ENCODE results near the gene EXOC4.
"Not testable (repeated sequence)": the region's sequence is repeated elsewhere in the genome, so short reads cannot be mapped to it uniquely, and the experiment has no call there.

Gene EXOC4

DNA sequence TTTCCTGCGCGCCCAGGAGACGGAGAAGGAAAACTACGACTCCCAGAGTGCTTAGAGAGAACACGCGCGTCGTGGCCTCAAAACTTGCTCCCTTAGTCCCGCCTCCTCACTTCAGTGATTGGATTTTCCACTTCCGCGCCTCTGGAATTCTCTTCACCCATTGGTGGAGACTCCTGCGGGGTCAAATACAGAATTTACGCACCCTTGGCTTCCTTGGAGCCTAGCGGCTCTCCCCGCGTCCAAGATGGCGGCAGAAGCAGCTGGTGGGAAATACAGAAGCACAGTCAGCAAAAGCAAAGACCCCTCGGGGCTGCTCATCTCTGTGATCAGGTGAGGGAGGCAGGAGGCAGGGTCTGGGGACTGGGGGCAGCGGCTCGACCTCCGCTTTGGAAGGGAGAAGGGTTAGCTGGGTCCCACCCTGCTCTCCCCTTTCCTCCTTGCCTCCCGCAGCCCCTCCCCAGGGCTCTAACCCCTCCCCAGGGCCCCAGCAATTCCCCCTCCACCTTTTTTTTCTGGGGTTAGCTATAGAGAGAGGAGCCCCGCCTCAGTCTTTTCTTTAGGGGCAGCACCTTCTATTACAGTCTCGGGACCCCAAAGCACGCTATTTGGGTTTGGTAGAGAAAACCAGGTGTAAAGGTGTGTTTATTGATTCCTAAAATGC lies at the start of gene EXOC4:
Gene EXOC4, plus strand, starts transcription at position 221 of the 661 bp plus-strand sequence.
- peak; percentile 83 for DNase-seq (ENCODE audit: low read depth)

DNA sequence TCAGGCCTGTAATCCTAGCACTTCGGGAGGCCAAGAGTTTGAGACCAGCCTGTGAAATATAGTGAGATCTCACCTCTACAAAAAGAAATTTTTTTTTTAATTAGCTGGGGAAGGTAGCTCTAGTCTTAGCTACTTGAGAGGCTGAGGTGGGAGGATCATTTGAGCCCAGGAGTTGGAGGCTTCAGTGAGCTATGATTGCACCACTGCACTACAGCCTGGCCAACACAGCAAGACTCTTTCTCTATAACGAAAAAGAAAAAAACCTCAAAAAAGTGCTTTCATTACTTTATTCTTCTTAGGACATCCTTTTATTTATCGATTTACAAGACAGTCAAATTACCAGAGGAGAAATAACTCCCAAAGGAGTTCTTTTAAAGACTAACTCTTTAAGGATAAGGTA lies 49.4 kb upstream of the EXOC4 start:
- DNase-seq (ENCODE audit: low read depth) = no peak

DNA sequence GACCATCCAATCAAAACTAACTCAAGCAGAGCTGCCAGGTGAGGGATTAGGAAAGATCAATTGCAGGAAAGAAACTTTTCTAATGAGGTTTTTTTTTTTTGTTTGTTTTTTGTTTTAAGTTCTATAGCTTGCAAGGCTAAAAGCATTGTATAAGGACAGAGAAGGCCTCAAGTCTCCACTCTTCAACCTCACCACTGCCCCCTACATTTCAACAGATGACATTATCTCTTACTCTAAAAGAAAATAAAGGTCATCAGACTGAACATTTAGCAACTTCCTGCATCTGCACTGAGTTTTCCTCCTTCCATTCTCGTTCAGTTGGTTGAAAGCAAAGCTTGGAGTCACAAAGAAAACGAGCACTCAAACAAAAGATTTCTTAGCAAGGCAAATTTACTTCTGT lies 45.2 kb upstream of the EXOC4 start:
- DNase-seq (ENCODE audit: low read depth) = no peak

DNA sequence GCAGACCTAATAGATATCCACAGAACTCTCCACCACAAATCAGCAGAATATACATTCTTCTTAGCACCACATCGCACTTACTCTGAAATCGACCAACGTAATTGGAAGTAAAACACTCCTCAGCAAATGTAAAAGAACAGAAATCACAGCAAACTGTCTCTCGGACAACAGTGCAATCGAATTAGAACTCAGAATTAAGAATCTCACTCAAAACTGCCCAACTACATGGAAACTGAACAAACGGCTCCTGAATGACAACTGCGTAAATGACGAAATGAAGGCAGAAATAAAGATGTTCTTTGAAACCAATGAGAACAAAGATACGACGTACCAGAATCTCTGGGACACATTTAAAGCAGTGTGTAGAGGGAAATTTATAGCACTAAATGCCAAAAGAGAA lies 42.1 kb upstream of the EXOC4 start:
- DNase-seq (ENCODE audit: low read depth) = not testable (repeated sequence)

DNA sequence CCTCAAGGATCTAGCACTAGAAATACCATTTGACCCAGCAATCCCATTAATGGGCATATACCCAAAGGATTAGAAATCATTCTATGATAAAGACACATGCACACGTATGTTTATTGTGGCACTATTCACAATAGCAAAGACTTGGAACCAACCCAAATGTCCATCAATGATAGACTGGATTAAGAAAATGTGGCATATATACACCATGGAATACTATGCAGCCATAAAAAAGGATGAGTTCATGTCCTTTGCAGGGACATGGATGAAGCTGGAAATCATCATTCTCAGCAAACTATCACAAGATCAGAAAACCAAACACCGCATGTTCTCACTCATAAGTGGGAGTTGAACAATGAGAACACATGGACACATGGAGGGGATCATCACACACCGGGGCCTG lies 39.1 kb upstream of the EXOC4 start:
- not testable (repeated sequence) for DNase-seq (ENCODE audit: low read depth)

DNA sequence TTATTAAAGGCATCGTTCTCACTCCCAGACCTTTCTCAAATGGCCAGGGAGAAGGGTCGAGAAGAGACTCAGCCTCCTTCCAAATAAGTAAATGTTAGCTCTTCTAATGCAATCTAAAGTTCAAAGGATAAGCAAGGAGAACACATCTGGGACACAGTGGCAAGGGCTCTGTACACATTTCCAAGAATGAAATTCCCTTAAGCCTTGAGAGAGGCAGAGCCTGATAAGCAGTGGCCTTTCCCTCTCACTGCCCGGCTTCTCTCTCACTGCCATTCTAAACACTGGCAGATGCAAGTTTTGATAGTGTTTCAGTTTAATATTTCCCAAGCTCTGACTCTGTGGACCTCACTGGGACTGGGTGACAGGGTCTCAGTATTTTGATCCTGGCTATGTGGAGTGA lies 35.1 kb upstream of the EXOC4 start:
- no peak for DNase-seq (ENCODE audit: low read depth)

DNA sequence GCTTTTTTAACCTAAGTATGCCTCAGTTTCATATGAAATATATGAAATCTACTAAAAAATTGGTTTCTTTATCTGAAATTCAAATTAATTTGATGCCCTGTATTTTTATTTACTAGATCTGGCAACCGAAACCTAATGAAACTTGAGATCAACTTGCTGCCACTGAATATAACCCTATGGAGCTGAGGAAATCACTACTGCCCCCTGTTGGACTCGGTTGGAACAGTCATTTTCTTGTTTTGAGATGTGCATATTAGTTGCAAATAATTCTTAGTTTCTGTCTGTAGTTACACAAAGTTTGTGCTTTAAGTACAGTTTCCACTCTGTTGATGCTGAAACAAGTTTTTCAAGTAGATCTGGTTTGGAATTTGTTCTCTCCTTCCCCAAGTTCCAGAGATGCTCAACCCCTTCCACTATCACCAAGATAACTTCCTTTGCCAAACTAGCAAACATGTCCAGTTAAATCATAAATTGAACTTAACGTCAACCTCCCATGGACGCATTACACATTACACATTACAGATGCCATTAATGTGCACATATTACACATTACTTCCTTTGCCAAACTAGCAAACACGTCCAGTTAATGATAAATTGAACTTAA lies 22.2 kb upstream of the EXOC4 start:
- DNase-seq (ENCODE audit: low read depth) = no peak

DNA sequence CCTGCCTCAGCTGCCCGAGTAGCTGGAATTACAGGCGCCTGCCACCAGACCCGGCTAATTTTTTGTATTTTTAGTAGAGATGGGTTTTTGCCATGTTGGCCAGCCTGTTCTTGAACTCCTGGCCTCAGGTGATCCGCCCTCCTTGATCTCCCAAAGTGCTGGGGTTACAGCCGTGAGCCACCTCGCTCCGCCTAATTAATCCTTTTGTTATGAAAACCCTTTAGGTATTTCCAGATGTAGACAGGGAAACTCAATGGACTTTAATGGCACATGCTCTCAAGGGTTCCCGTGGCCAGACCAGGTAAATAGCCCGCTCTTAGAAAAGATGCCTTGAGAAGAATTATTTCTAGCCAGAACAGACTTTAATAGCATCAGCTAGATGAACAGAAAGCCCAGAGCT lies 19.7 kb upstream of the EXOC4 start:
- no peak for DNase-seq (ENCODE audit: low read depth)

DNA sequence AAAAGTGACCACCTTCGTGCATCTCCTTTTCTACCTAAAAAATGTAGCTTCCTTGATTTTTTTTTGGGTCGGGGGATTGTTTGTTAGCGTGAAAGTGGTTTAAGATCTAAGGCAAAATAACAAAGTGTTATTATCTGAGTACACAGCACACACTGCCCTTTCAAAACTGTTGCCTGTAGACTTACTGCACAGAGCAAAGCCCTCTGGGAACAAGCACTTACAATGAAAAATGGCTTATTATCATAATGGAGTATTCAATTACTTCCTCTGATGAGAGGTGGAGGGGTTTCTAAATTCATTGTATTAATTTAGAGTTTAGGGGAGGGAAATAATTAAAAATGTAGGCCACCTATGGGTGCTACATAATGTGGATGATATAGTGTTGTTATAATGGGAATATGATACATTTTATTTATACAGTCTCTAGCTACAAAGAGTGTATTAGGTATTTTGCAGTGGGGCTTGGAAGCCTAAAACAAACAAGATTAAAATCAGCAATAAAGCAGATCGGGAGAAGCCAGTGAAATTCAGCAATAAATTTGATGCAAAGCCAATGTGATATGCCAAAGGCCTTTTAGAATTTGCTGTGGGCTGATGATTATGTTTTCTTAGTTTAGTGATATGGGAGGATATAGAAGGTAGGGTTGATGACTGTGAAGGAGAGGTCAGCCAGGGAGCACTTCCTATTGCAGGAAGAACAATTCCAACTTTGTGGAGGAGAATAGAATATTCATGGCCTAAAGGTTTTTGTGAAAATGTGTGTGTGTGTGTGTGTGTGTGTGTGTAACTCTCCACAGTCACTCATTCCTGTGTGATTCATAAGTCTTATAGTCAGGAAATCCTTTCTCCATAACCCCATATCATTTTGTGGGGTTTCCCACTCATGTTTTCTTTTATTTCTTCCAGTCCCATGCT lies 17.7 kb upstream of the EXOC4 start:
- no peak for DNase-seq (ENCODE audit: low read depth)

DNA sequence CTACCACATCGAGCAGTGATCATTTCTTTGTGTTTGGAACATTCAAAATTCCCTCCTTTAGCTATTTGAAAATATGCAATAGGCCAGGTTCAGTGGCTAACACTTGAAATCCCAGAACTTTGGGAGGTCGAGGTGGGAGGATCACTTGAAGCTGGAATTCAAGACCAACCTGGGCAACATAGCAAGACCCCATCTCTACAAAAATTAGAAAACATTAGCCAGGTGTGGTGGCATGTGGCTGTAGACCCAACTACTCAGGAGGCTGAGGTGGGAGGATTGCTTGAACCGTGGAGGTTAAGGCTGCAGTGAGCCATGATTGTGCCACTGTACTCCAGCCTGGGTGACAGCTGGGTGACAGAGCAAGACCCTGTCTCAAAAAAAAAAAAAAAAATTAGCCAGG lies 15.3 kb upstream of the EXOC4 start:
- DNase-seq (ENCODE audit: low read depth) = no peak

DNA sequence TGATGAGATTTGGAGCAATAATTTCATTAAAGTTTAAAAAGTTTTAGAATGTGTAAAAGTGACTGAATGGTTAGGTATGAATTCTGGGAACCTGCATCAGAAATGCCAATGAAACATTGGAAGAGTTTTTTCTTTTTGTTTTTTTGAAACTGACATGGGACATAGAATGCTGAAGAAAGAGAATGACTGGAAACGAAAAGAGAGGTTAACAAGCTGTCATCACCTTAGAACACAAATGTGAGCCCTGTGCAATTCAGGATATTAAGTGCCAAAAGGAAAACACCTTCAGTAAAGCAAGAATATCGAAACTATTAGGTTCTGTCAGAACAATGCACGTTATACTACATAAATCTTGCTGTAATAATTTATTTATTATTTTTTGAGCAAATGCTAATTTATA lies 12.6 kb upstream of the EXOC4 start:
- no peak for DNase-seq (ENCODE audit: low read depth)

DNA sequence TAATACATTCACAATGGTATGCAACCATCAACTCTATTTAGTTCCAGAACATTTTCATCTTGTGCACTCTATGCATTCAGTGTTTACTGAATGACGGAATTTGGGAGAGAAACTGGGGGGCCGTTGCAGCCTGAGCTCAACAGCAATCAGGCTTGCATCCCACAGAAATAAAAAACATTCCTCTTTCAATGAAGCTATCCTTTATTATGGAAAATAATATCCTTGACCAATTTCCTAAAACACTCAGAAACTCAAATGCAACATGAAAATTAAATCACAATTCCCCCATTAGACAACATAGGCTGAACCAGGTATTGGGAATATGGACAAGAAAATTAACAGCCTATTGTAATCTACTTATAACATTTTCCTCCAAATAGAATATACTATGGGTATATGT lies 6.3 kb upstream of the EXOC4 start:
- DNase-seq (ENCODE audit: low read depth) = no peak

DNA sequence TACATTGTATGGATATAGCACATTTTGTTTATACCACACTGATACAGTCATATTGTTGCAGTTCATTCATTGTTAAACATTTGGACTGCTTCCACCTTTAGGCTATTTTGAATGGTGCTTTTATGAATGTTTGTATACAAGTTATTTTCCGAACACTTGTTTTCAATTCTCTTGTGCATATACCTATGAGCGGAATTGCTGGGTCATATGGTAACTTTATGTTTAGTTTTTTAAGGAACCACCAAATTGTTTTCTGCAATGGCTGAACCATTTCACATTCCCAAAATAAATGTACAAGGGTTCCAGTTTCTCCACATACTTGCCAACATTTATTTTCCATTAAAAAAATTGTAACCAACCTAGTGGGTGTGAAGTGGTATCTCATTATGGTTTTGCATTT lies 4.0 kb upstream of the EXOC4 start:
- no peak for DNase-seq (ENCODE audit: low read depth)

DNA sequence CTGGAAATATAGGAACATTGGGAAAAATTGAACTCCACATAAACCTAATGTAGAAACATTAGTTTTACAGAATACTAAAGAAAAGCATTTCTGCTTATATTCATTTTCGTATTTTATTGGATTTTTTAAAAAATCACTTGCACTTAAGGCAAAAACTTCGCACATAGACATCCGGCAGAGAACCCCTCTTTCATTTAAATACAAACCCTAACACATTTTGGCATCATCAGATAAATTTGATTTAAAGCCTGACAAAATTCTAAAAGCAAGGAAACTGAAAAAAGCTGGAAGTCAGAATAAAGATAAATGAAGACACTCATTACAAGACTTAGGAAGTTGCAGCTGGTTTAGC lies 396 bp upstream of the EXOC4 start:
- no peak for DNase-seq (ENCODE audit: low read depth)

DNA sequence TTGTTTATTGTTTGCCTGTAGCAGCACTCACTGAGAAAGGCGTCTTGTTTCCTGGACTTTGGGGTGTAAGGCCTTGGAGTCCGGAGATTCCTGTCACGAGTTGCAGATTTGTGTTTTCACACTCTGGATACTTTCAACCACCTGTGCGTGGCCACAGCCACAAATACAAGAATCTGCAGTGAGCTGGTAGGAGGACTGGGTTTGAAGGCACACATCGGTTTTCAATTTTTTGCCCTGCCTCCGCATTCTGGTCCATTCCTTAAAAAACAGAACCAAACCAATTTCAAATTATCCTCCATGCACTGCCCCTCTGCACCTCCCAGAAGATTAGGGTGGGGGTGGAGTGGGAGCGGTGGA lies 619 bp downstream of the EXOC4 start:
- no peak for DNase-seq (ENCODE audit: low read depth)

DNA sequence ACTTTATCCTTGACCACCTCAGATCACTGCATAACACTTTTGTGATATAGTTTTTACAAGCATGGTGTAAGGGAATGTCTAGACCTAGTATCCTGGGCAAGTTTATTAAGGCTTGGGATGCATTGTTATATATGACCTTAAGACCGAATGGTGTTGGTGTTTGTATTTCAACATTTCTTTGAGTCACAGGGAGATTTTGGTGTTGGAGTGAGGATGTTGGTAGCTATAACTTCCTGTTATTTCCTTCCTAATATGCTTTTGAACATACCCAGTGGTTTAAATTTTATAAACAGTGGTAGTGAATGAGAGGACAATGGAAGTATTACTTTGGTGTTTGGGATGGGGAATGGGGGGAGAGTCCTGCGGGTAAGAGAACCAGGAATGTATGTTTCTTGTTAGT lies 2.6 kb downstream of the EXOC4 start:
- no peak for DNase-seq (ENCODE audit: low read depth)

DNA sequence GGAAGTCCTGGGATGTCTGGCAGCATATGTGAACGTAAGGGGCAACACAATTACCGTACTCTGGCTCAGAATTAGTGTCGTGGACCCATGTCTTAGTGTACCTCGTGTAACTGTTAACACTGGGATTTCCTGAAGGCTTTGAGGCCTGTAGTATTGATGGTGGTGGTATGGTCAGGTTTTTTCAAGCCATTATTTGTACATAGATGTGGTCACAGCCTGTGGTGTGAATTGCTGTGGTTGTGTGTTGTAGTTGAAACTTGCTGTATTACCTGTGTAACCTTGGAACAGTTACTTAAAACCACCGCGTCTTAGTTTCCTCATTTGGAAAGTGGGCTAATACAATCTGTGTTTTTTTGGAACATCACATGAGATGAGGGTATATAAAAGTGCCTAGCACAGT lies 5.3 kb downstream of the EXOC4 start:
- DNase-seq (ENCODE audit: low read depth) = no peak

DNA sequence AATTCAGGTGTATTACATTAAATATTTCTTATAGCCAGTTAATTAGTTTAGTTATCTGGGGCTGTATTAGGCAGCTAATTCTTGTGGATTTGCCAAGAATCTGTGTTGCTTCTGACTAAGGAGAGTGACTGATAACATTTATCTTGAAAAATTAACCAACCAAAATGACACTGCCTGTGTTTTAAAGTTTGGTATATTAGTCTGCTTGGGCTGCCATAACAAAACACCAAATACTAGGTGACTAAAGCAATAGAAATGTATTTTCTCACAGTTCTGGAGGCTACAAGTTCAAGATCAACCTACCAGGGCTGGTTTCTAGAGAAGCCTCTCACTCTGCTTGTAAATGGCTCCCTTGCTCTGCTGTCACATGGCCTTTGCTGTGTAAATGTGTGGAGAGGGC lies 12.9 kb downstream of the EXOC4 start:
- DNase-seq (ENCODE audit: low read depth) = no peak

DNA sequence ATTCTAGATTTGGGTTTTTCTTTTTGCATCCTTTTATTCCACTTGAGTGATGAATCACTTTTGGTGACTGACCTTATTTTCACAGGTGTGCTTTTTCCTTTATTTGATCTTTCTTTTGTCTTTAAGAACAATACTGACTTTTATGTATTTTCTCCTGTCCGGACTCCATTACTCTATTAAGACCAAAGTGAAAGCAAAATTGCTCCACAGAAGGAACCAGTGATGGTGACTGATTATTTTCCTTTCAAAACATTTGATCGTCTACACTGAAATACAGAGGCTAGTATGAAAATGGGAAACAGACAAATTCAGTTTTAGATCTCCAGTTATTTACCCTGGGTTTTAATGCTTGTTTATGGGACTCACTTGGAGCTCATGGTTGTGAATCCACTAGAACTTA lies 15.5 kb downstream of the EXOC4 start:
- DNase-seq (ENCODE audit: low read depth) = no peak

DNA sequence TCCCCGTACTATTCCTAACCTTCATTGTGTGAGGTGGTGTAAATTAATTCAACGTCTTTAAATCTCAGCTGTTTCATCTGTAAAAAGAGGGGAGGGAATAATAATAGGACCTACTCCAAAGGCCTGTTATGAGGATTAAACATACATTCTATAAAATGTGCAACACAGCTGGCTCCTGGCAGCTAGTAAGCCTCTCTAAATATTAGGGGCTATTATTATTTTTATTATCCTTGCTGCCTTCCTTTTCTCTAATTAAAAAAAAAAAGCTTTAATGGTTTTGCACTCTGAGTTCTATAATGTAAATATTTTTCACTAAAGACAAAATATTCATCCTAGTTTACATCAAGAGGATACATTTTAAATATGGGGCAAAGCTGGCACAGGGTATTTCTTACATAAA lies 19.5 kb downstream of the EXOC4 start:
- no peak for DNase-seq (ENCODE audit: low read depth)

DNA sequence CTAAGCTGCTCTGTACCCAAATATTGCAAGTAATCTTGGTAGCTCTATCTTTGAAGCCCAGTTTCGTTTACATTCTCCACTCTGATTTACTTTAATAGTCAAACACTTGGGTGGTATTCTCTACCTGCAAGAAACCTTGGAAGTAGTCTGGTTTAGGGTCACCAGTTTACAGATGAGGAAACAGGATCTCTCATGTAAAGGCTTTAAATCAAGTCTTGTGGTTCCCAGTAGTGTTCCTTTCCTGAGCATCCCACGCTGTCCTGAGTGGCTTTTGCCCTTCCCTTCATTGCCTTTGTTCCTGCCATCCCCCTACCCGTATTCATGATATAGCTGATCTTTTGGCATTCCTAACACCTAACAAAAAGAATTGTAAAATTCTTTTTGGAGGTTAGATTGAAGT lies 20.3 kb downstream of the EXOC4 start:
- no peak for DNase-seq (ENCODE audit: low read depth)

DNA sequence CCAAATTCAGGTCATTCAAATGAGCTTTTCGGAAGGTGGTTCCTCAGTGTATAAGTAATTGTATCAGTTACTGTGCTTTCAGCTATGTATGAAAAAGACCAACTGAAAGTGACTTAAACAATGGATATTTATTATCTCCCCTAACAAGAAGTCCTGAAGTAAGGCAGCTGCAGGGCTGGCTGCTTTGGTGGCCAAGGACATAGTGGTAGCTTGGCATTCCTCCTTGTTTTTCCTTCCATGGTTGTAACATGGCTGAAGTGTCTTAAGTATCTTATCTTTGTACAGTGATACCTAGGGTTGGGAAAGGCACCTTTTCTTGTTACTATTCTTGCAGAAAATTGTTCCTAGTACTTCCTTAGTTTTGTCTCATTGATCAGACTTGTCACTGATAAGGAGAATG lies 21.4 kb downstream of the EXOC4 start:
- no peak for DNase-seq (ENCODE audit: low read depth)

DNA sequence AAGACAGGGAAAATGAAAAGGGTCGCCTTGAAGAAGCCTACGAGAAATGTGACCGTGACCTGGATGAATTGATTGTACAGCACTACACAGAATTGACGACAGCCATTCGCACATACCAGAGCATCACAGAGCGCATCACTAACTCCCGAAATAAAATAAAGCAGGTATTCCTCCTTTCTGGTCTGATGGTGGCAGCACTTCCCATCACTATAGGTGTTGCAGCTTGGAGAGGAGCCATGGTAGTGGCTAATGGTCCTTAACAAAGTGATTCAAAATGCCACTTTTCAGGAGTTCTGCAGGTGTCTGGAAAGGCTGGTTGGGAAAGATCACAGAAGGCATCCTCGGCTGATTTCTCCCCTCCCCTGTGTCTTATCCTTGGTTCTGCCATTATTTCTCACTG lies 22.1 kb downstream of the EXOC4 start:
- no peak for DNase-seq (ENCODE audit: low read depth)
